CD4-positive, alpha-beta T cell treated with Interleukin-6 for 4 hours (primary cell): ENCODE data around the gene ZNF678.
"Not testable (repeated sequence)": the region's sequence is repeated elsewhere in the genome, so short reads cannot be mapped to it uniquely, and the experiment has no call there.

ENCODE experiments used
- DNase-seq: peaks from one replicate; pipeline ENCODE4 v3.0.0-alpha.2; 2020; ENCODE audit warnings: mixed read lengths

The ZNF678 gene

DNA sequence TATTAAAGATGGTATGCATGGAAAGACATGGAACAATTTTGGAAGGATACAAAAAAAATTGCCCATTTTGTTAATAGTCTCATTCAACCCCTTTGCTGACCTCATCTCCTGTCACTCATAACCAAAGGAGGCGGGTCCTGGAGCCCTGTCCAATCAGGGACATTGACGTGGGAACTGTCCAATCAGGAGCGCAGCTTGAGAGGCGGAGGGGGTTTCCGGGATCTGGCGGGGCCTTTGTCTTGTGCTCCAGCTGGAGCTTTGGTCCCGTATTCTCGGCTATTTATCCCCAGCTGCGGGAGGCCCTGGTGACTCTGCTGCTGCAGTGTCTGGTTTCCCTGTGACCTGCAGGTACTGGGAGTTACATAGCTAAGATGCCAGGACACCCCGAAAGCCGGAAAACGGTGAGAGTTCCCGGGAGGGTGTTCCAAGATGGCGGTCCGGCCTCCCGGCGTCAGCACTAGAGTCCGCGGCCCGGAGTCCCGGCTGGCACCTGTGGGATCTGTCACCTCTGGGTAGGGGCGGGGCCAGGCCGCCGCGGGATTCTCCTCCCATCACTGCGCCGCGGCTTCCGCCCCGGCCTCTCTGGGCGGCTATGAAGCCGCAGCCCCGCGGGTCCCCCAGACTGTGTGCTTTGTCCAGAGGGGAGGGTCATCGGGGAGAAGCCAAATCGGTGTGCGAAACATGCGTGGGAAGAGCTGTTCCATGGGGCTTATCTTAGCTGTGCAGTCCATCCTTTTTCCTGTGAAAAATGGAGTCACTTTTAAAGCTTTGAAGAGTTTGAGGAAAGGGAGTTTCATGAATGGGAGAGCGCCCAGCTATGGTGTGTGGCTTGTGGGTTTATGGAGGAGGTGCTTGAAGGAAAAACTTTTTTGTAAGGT, at the start of gene ZNF678:
ZNF678 (plus strand) TSS at position 233 of the 878 bp plus-strand sequence. CDS start 87,436 bp downstream, outside the sequence.
- DNase-seq: peak; percentile 85

DNA sequence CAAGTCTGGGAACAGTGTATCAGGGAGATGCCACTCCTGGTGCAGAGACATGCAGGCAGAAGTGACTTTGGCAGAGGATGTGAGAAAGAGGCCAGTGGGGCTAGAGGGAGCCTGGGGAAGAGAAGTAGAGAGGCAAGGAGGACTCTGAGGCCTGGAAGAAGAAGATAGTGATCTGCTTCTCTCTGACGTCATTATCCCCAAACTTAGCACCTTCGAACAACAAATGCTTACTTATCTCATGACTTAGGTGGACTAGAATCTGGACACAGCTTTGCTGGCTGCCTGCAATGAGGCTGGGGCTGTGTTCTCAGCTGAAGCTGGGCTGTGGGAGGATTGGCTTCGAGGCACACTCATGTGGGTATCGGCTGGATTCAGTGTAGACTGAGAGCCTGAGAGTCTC, 44.5 kb upstream of the ZNF678 start:
- no peak for DNase-seq

DNA sequence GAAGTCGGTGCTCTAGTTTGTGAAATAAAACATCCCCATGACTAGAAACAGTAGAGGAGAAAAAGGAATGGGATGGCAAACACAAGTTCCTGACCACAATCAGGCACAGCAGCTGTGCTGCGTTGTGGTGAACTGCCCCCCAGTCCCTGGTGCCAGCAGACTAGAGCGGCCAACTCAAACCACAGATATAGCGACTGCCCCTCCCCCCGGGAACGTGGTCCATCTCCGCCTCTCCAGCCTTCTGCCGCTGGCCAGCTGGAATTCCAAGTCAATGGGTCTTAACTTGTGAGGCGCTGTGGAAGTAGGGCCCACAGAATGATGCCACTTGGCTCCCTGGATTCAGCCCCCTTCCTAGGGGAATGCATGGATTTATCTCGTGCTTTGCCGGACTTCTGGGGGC, 41.6 kb upstream of the ZNF678 start:
- DNase-seq: no peak

DNA sequence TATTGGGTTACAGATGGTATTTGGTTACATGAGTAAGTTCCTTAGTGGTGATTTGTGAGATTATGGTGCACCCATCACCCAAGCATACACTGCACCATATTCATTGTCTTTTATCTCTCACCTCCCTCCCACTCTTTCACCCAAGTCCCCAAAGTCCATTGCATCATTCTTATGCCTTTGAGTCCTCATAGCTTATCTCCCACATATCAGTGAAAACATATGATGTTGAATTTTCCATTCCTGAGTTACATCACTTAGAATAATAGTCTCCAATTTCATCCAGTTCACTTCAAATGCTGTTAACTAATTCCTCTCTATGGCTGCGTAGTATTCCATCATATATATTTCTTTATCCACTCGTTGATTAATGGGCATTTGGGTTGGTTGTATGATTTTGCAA, 36.8 kb upstream of the ZNF678 start:
- DNase-seq: no peak

DNA sequence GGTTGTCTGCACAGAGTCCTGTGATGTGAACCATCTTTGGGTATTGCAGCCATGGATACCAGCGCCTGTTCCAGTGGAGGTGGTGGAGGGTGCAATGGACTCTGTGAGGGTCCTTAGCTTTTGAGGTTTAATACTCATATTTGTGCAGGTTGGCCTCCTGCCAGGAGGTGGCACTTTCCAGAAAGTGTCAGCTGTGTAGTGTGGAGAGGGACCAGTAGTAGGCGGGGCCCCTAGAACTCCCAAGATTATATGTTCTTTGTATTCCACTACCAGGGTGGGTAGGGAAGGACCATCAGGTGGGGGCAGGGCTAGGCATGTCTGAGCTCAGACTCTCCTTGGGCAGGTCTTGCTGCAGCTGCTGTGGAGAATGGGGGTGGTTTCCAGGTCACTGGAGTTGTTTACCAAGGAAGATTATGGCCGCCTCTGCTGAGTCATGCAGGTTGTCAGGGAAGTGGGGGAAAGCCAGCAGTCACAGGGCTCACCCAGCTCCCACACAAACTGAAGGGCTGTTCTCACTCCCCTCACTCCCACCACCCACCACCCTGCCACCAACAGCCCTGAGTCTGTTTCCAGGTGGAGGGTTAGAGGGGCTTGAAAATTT, 31.2 kb upstream of the ZNF678 start:
- DNase-seq: no peak

DNA sequence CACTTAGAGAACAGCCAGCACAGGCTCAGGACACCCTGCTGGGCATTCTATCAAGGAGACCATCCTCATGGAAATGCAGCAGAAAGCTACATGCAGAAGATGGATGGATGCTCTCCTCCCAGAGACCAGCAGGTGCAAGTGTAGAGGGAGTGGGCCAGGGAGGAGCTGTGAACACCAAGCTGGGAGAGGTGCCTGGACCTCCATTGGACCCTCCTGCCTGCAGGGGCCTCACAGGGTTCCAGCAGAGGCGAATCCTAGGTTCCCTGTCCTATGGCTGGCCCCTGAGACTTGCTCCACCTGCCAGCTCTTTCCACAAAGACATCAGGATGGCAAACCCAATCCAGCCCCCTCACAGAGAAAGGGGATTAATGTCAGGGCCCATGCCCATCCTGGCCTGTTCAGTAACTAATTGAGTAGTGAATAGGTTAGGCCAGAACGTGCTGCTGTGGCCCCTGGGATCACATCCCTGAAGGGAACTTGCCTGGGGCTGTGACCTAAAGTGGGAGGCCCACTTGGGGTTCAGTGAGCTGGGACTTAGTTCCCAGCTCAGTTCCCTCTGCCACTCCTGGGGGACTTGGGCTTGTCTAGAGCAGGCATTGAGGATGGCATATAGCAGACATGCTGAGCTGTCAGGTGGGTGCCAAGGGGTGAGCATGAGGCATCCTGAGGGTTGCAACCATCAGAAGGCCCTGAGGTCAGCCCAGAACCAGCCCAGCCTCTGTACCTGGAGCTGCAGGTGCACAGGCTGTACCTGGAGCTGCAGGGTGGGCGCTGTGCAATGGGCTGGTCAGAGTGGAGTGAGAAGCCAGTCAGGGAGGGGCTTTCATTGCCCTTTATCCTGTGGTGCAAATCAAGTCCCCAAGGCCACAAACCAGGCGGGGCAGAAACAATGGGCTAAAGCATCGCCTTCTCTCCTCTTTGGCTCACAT, 22.9 kb upstream of the ZNF678 start:
- no peak for DNase-seq

DNA sequence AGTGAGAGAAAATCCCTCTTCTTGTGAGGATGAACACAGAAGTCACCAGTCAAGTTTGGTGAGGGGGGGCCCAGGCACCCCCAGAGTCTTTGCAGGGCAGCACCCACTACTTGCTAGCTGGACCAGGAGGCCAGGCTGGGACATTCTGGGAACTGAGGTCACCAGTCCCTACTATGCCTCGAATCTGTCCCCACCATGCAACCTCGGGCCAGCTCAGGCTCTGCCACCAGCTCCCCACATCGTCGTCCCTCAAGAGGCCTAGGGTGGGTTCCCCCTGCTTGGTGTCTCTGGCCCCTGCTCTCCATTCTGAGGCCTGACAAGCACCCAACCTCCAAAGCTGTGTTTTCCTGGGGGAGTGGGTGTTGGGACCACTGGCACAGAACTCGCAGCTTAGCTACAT, 22.2 kb upstream of the ZNF678 start:
- no peak for DNase-seq

DNA sequence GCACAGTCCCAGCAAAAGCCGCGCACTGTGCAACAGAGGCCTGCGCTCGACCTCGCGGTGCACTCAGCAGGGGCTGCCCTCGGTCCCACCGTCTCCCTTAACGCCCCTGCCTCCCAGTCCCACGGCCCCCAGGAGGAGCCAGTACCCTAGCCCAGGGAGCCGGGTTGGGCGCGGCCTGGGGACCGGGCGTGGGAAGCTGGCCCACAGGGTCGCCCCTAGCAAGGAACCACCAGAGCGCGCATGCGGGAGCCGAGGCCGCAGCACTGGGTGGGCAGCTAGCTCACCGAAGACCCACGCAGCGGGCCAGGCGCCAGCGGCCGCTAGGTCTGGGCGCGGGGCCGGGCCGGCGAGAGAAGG, 21.6 kb upstream of the ZNF678 start:
- DNase-seq: no peak

DNA sequence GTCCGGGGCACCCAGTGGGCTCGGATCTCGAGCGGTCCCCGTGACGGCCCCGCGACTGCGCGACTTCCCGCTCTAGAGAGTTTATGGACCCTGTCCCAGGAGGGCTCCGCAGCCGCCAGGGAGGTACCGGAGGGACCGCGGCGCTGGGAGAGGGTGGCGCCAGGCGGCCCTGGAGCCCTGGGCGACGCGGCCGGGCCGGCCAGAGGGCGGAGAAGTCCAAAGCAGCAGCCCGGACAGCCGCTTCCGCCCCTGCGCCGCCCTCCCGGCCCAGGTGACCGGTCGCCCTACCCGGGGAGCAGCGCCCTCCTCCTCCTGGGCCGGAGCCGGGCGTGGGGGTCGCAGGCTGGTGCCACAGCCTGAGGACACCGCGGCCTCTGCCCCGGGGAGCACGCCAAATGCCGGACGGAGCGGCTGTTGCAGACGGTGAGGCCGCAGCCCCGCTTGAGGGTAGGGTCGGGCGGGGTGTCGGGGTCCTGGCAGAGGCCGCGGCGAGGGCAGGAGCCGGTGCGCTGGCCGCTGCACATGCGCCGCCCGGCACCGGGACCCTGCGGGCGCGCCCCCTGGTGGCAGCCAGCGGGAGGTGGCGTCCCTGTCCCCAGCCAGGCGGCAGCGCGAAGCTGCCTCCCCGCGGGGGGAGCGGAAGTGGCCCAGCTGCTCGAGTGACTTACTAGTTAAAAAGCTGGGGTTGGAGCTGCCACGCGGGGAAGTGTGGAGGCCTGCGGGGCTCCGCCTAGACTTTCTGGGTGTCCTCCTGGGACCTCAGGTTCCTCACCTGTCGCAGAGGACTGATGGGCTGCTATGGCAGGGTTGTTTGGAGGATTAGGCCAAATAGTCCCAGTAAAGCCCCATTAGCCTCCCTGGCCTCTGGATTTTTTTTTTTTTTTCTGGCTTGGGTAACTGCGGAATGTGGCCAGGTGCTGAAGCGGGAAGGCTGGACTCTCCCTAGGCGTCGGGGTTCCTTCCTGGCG, 20.9 kb upstream of the ZNF678 start:
- DNase-seq: peak; percentile 93

DNA sequence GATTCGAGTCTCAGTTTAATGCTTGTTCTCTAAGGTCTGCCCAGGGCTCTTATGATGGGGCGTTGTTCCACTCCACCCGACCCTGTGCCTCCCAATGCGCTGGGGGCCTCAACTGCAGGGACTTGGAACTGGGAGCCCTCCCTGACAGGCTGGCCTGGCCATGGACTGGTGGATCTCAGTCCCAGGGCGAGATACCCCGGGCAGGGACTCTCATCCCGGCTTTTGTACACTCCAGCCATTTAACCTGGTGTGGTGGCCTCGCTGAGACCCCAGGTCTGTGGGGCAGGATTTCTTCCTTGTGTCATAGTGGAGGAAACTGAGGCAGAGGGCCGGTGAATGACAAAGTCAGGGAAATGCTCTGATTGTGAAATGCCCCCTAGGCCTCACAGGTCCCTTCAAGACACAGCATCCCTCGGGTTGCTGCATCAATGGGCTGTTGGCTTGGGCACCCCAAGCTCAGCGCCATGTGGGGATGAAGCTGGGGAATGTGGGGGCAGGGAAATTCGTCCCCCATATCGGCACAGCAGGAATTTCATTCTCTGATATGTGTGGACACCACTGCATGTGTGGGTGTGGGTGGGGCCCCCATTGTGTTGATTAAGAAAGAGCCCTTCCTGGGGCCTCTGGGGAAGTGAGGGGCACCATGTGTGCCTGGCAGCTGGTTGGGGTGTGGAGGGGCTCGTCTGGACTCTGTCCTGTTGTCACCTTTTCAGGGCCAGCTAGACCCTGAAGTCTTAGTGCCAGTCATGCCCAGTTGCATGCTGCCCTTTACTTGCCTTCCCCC, 19.9 kb upstream of the ZNF678 start:
- no peak for DNase-seq

DNA sequence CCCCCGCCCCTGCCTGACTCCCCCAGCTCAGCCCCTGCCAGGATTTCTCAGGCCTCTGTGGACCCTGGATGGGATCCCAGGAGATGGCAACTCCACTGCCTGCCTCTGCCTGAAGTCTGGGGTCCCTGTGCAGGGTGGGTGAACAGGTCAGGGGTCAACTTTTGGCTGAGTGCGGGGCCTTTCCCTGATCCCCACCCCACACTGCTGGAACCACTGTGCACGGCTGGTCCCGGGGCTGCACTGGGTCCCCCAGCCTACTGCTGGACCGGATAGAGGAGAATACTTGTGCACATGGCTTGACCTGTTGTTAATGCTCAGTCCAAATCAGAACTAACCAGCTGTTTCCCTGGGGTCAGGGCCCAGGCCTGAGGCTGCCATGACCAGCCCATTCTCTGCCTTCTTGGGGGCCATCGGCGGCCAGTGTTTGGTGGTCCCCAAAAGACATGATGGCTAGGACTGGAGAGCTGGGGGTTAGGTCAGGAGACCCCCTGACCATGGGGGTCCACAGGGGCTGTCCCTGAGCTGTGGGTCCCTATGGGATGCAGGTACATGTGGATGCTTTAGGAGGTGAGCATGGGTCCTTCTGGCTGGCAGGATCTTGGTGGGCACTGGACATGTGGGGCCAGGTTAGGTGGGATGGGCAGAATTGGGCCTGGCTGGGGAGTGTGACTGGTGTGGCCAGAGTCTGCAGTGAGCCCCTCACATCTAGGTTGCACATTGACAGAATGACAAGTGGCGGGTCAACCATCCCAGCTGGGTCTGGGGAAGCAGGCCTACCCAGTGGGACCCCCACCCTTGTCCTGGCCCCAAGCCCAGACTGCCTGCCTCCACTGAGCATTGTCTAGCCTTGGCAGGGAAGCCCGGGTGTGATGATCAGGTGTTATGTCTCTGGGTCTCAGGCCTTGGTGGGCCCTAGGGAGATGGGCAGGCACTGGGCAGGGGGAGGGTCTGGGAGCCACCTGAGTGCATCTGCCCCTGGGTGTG, 19.0 kb upstream of the ZNF678 start:
- no peak for DNase-seq

DNA sequence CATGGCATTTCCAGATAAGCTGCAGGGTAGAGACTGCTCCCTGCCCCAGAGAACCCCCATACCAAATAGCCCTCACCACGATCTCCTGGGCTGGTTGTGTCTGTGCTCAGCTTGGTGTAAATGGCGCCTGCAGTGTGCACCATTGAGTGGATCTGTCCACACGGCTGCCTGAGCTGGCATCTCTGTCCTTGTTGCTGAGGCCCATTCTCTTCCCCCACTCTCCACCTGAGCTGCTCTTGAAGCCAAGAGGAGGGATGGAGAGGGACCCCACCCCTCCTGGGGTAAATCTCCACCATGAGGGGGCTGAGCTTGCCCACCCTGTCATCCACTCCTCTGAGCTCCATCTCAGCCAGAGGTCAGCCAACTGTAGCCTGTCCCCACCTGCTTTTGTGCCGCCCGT, 18.0 kb upstream of the ZNF678 start:
- no peak for DNase-seq

DNA sequence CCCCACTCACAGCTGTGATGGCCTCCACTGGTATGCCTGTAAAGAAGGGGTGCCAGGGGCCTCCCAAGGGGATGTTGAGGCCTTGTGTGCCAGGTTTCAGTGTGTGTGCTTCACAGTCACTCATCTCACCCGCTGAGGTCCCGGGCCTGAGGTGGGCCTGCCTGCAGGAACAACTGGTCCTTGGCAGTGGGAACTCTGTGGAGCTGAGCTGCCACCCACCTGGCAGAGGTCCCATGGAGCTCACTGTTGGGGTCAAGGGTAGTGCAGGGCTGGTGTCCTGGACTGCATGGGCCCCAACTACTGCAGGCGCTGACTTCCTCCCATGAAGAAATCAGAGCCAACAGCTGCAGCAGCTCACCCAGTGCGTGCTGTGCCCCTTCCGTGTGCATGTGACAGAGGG, 17.3 kb upstream of the ZNF678 start:
- no peak for DNase-seq

DNA sequence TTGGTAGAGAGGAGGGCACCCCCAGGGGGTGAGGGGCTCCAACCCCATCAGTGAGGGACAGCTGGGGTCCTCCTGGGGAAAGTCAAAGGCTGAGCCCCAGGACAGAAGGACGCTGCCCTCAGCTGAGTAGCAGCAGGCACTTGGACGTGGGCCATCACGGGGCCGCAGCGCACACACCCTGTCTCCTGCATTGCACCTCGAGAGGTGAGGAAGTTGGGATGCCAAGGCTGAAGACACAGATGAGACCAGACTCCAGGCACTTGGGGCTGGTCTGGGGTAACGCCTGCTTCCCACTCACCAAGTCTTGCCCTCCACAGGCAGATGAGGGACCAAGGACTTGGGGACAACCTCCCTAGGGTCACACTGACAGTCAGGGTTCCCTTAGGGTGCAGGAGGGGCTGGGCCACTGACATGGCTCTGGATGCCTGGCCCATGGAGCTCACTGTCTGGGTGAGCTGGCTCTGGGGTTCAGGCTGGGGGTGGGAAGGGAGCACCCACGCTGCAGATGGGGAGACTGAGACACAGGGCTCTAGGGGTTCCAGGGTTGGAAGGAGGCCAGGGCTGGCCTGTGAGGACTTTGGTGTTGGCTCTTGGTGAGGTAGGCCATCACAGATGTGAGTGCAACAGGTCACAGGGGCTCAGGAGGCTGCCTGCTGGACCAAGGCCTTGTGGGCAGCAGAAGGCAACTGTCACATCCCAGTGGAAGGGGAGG, 16.6 kb upstream of the ZNF678 start:
- DNase-seq: no peak

DNA sequence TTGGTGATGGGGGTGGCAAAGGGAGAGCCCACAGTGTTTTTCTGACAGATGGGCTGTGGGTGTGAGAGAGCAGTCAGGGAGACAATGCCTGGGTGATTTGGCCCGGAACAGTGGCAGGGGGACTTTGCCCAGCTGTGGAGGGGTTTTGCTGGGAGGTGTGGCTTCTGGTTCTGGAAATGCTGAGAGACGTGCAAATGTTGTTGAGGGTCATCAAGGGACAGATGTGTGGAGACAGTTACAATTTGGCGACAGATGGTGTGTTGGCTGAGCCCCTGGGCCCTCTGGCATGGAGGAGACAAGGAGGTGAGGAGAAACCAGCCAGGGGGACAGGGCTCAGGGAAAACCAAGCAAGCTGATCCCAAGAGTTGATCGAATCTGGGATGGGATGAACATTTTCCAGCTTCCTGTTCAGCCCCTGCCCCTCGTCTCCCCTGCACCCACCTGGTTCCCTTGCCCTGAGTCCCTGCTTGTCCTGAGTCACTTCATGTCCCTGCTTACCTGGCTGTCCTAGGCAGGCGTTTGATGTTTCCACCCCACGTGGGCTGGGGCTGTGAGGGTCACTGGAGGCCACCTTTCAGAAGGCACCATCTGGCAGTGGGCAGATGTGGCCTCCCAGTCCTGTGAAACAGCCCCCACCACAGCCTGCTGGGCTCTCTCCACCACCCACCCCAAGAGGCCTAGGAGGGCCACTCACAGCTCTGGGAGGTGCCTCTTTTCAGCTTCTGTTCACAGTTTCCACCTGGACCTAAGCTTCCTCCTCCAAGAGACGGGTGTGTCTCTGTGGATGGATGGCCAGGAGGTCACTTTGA, 15.8 kb upstream of the ZNF678 start:
- DNase-seq: no peak

DNA sequence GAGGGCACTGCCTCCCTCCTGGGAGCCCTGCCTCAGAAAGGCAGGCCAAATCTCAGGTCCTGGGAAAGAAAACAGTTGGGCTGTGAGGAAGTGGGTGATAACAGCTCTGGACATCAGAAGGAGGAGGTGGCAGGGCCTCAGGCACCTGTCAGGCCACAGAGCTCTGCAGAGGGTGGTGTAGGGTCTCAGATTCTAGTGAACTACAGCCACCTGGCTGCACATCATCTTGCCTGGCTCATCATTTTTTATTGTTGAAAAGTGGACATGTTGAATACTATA, 15.3 kb upstream of the ZNF678 start:
- DNase-seq: no peak

DNA sequence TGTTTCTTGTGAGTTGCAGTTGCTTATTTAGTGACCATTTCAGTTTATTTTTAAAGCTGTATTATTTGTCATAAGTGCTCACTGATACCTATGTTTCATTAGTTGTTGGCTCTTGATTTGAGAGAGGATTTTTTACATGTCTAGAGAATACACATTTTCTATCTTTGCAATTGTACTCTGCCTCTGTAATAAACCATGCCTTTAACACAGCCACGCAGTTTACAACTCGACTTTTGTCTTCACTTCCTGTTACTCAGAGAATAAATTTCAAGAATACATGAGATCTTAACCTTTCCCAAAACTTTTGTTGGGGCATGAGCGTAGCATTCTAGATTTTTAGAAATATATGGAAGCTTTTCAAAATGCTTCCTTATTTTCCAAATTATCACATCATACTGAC, 14.9 kb upstream of the ZNF678 start:
- no peak for DNase-seq

DNA sequence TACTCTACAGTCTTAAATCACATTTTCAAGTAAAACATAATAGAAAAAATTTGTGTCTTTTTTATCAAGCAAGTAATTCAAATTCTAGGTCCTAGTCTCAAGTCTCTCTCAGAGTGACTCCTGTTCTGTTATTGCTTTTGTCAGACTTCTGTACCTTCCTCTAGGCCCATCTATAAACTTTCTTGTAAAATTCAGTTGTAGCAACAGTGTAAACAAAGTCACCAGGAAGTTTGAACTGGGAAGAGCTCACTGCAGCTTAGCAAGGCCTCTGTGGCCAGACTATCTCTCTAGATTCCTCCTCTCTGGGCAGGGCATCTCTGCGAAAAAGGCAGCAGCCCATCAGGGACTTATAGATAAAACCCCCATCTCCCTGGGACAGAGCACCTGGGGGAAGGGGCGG, 13.5 kb upstream of the ZNF678 start:
- DNase-seq: no peak

DNA sequence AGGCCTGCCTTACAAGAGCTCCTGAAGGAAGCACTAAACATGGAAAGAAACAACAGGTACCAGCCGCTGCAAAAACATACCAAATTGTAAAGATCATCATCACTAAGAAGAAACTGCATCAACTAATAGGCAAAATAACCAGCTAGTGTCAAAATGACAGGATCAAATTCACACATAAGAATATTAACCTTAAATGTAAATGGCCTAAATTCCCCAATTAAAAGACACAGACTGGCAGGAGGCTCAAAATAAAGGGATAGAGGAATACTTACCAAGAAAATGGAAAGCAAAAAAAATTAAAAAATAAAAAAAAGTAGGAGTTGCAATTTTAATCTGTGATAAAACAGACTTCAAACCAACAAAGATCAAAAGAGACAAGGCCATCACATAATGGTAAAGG, 11.5 kb upstream of the ZNF678 start:
- DNase-seq: not testable (repeated sequence)
